ENCODE data around the gene TDRKH. TPM values are rescaled to one million over a fixed set of nuclear protein-coding genes. Genes with fewer than 3 reads are reported as not detected.
"Not testable (repeated sequence)": the region's sequence is repeated elsewhere in the genome, so short reads cannot be mapped to it uniquely, and the experiment has no call there.

Gene TDRKH
- total RNA-seq, 1 donor from 2014 or later: 40.1 TPM

- H3K27ac Mint-ChIP-seq (ENCODE audit: unreplicated experiment): no peak overlapping the region
- H3K9me3 Mint-ChIP-seq (ENCODE audit: unreplicated experiment): peaks cover 6% of the 10 kb centered on the region
- no peak for TF ChIP-seq CTCF (IDR thresholded peaks at IDR 0.05; ENCODE audit: partially characterized antibody, unreplicated experiment)
- peaks cover 17% of the 10 kb centered on the region for H3K36me3 Mint-ChIP-seq (ENCODE audit: unreplicated experiment)
- H3K4me3 Mint-ChIP-seq (ENCODE audit: unreplicated experiment): no peak overlapping the region
- H3K4me1 Mint-ChIP-seq (ENCODE audit: low read depth, unreplicated experiment): no peaks in the 10 kb centered on the region
- no peak for DNase-seq
- H3K27me3 Mint-ChIP-seq (ENCODE audit: unreplicated experiment): peaks cover 5% of the 10 kb centered on the region
Measured at GRCh38 chr1:151737479-151737878, 52.8 kb downstream of the TDRKH start.

- DNase-seq: no peak
- H3K9me3 Mint-ChIP-seq (ENCODE audit: unreplicated experiment): peaks cover 6% of the 10 kb centered on the region
- no peaks in the 10 kb centered on the region for H3K4me1 Mint-ChIP-seq (ENCODE audit: low read depth, unreplicated experiment)
- no peak overlapping the region for H3K27ac Mint-ChIP-seq (ENCODE audit: unreplicated experiment)
- H3K36me3 Mint-ChIP-seq (ENCODE audit: unreplicated experiment): peaks cover 17% of the 10 kb centered on the region
- no peak for TF ChIP-seq CTCF (IDR thresholded peaks at IDR 0.05; ENCODE audit: partially characterized antibody, unreplicated experiment)
- H3K4me3 Mint-ChIP-seq (ENCODE audit: unreplicated experiment): no peak overlapping the region
- H3K27me3 Mint-ChIP-seq (ENCODE audit: unreplicated experiment): peaks cover 5% of the 10 kb centered on the region
Measured at GRCh38 chr1:151737026-151737425, 53.3 kb downstream of the TDRKH start.

GRCh38 chr1:151733995-151734394 is 56.3 kb downstream of the TDRKH start:
- H3K9me3 Mint-ChIP-seq (ENCODE audit: unreplicated experiment); DNase-seq; H3K27ac Mint-ChIP-seq (ENCODE audit: unreplicated experiment); H3K4me1 Mint-ChIP-seq (ENCODE audit: low read depth, unreplicated experiment); H3K4me3 Mint-ChIP-seq (ENCODE audit: unreplicated experiment); H3K27me3 Mint-ChIP-seq (ENCODE audit: unreplicated experiment): not testable (repeated sequence)
- peaks cover 21% of the 10 kb centered on the region for H3K36me3 Mint-ChIP-seq (ENCODE audit: unreplicated experiment)

- TF ChIP-seq CTCF (IDR thresholded peaks at IDR 0.05; ENCODE audit: partially characterized antibody, unreplicated experiment): no peak
- H3K4me3 Mint-ChIP-seq (ENCODE audit: unreplicated experiment): no peak overlapping the region
- peaks cover 8% of the 10 kb centered on the region for H3K4me1 Mint-ChIP-seq (ENCODE audit: low read depth, unreplicated experiment)
- peaks cover 17% of the 10 kb centered on the region for H3K36me3 Mint-ChIP-seq (ENCODE audit: unreplicated experiment)
- DNase-seq: no peak
- no peak overlapping the region for H3K27ac Mint-ChIP-seq (ENCODE audit: unreplicated experiment)
- H3K27me3 Mint-ChIP-seq (ENCODE audit: unreplicated experiment): peaks cover 5% of the 10 kb centered on the region
- peaks cover 6% of the 10 kb centered on the region for H3K9me3 Mint-ChIP-seq (ENCODE audit: unreplicated experiment)
Measured at GRCh38 chr1:151733126-151733525, 57.2 kb downstream of the TDRKH start.

- Mint-ChIP-seq H3K27me3 (ENCODE audit: unreplicated experiment) (peaks cover 10% of the 10 kb centered on the region), H3K4me3 (ENCODE audit: unreplicated experiment) (no peak overlapping the region), H3K36me3 (ENCODE audit: unreplicated experiment) (peaks cover 4% of the 10 kb centered on the region), H3K27ac (ENCODE audit: unreplicated experiment) (no peak overlapping the region), H3K4me1 (ENCODE audit: low read depth, unreplicated experiment) (peaks cover 14% of the 10 kb centered on the region), H3K9me3 (ENCODE audit: unreplicated experiment) (peaks cover 3% of the 10 kb centered on the region)
- DNase-seq: no peak
- no peak for TF ChIP-seq CTCF (IDR thresholded peaks at IDR 0.05; ENCODE audit: partially characterized antibody, unreplicated experiment)
Measured at GRCh38 chr1:151729966-151730291, 60.4 kb downstream of the TDRKH start.

All from glutamatergic neuron (in vitro differentiated cells).